GM19463 (cell line): ENCODE measurements around the gene PBX4.
"Not testable (repeated sequence)": the region's sequence is repeated elsewhere in the genome, so short reads cannot be mapped to it uniquely, and the experiment has no call there.

ENCODE experiments used
- ATAC-seq: cut with Tn5 transposase; IDR thresholded peaks from one replicate; pipeline ENCODE4 v1.9.1; 2021; ENCODE audit warnings: mild to moderate bottlenecking, moderate library complexity; ENCODE audit not compliant: unreplicated experiment

Gene PBX4

DNA sequence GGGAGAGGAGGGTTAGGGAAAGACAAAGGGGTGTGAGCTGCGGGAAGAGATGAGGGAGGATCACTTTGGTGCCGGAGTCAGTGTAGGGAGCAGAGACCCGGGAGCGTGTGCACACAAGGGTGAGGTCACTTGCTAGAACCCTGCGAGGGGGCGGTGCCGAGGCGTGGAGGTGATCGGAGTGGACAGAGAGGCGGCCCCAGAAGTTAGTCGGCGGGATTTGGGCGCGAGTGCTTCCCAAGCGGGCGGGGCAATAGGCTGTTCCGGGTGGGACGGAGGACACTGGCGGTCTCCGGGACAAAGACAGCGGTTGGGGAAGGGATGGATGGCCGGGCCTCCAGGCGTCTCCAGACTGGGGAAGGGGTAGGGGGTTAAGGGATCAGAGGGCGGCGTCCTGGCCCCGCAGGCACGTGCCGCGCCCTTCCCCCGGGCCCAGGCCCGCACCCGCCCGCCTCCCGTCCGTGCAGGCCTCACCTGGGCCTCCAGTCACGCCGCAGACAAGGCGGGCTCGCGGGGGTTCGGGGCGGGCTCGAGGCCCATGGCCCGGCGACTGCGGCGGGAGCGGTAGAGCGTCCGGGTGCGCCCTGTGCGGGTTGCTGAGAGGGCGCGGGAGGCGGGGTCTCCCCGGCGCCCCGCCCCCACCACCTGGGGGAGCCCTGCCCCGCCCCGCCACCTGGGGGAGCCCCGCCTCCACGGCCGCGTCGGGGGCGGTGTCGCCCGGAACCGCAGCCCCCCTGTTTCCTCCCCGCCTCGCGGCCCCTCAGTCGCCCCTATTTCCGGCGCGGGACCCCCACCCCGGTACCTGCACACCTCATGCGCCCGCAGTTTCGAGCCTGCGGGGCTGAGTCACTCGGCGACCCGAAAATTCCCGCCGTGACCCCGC is 9.4 kb upstream of the PBX4 start, which contains the start of gene LPAR2:
LPAR2 (minus strand) TSS at position 600 of the 880 bp plus-strand sequence. CDS start 945 bp downstream, outside the sequence.
- peak; percentile 60 for ATAC-seq

GRCh38 chr19:19626516-19627472 is 8.3 kb upstream of the PBX4 start:
- no peak for ATAC-seq

- ATAC-seq = no peak
These were observed 5.6 kb upstream of the PBX4 start for GRCh38 chr19:19624032-19624570.

DNA sequence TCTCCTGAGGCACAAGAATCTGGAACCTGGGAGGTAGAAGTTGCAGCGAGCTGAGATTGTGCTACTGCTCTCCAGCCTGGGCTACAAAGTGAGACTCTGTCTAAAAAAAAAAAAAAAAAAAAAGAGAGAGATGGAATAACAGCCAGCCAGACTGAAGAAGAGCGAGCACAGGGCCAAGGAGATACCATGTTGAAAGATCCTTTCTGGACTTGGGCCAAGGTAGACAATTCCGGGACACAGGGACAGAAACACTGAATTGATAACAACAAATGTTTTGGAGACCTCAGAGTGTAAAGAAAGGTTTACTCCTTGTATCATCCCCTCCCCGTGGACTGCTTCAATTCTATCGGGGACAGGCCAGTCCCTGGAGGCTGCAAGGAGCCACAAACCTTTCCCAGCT is 4.9 kb upstream of the PBX4 start:
- ATAC-seq = no peak

DNA sequence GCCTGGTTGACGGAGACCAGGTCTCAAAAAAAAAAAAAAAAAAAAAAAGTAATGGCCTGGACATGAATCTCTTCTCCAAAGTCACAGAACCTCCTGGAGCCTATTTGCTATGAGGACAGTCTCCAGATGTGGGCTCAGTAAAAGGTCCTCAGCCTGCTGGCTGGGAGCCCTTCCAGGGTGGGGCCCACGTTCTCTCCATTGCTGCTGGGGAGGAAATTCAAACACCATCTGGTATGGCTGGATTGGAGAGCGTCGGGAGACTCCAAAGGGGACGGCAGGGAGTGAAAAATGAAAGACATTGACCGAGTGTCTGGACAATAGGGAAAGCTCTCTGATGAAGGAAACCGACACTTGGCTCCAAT is 1.3 kb upstream of the PBX4 start:
- ATAC-seq = no peak

DNA sequence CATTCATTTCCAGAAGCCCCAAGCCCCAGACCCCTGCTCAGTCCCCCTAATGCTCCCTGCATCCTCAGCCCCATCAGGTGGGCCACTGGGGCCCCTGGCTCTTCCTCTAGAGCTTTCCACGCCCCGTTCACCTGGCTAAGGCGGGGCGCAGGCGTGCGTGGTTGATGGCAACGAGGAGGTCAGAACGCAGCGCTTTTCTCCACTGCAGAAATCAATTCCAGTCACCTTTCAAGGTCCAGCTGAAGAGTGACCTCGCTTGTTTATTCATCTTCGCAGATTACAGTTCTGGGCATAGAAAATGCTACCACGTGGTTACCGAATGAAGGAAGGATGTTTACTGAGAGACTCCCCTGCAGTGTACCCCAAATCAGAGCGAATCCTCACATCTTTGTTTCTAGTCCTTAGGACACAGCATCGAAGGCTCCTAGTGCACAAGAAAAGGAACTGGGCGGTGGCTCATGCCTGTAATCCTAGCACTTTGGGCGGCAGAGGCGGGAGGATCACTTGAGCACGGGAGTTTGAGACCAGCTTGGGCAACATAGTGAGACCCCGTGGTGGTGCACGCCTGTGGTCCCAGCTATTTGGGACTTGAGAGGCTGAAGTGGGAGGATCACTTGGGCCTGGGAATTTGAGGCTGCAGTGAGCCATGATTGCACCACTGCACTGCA is 828 bp upstream of the PBX4 start:
- no peak for ATAC-seq

- ATAC-seq = no peak
These were observed 3.4 kb downstream of the PBX4 start for GRCh38 chr19:19615086-19615485.

- no peak for ATAC-seq
These were observed 5.0 kb downstream of the PBX4 start for GRCh38 chr19:19613506-19613905.

DNA sequence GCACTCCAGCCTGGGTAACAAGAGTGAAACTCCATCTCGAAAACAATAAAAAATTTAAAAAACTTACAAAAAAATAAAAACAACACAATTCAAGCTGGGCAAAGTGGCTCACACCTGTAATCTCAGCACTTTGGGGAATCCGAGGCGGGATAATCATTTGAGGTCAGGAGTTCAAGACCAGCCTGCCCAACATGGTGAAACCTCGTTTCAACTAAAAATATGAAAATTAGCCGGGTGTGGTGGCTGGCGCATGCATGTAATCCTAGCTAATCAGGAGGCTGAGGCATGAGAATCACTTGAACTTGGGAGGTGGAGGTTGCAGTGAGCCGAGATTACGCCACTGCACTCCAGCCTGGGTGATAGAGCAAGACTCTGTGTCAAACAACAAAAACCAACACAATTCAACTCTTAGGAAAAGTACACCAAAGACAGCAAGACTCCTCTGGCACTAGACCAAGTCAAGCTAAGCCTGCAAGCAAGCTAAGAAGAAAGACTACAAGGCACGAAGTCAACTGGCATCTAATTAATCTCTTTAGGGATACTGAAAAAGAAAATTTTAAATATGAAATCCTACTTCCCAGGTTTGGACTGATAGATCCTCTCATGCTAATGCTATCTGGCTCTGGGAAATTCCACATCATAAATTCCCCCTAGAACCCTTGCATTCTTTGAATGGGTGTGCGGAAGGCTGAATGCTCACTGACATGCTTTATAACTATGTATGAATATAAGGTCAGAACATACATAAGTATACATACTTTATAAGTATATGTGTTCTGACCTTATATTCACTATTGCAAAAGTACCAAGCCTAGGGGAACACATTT is 7.9 kb downstream of the PBX4 start:
- ATAC-seq = no peak

DNA sequence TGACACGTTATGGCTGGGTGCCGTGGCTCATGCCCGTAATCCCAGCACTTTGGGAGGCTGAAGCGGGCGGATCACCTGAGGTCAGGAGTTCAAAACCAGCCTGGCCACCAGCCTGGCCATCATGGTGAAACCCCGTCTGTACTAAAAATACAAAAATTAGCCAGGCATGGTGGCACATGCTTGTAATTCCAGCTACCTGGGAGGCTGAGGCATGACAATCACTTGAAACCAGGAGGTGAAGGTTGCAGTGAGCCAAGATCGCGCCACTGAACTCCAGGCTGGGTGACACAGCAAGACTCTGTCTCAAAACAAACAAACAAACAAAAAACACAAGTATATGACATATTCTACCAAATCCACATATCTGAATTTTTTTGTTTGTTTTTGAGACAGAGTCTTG is 11.8 kb downstream of the PBX4 start:
- ATAC-seq = not testable (repeated sequence)

DNA sequence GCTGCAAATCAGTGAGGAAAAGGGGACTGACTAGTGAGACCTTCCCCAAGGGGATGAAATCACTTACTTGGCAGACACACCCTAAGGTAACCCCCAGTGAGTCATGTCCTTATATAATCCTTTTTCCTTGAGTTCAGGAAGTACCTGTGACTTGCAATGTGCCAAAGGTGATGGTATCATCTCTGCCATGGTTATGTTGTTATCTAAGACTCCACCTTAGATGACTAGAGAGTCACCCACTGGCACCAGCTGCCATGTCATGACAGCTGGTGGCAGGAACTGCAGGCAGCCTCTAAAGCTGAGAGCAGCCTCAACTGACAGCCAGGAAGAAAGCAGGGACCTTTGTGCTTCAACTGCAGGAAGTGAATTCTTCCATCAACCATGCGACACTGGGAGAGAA is 12.5 kb downstream of the PBX4 start:
- ATAC-seq = peak; percentile 69

DNA sequence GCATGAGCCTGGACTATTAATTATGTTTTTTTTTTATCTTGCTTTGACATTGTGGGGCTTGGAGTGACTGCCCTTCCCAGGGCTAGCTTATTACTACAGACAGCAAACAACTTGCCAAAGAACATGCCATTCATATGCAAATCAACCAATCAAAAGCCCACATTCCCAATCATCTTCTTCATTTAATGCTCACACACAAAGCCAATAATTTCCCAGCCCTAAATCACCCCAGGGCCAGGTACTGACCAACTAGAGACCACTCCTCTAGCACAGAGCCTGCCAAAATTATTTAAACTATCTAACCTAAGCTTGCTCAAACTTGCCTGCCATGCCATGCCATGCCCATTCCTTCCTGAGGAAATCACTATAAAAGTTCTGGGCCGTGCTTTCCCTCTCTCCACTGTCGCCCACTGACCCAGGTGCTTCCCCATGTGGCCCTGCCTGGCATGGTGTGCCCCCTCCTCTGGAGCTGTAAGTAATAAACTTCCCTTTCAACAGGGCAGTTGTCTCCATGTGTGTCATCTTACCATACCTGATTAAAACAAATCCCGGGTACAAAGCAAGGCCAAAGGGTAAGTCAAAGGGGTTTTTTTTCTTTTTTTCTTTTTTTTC is 15.7 kb downstream of the PBX4 start:
- ATAC-seq = no peak

DNA sequence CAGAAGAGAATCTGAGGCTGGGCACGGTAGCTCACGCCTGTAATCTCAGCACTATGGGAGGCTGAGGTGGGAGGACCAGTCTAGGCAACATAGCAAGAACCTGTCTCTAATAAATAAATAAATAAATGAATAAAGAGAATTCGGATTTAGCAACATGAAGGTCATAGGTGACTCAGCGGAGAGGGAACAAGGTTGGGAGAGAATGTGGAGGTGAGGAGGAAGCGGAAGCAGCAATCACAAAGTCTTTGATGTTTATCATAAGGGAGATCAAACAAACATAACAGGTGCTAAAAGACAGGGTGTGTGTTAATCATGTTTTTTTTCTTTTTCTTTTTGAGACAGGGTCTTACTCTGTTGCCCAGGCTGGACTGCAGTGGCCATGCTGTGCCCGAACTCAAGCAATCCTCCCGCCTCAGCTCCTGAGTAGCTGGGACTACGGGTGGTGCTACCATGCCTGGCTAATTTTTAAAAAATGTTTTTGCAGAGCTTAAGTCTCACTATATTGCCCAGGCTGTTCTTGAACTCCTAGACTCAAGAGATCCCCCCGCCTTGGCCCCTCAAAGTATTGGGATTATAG is 16.3 kb downstream of the PBX4 start:
- no peak for ATAC-seq

- ATAC-seq = no peak
These were observed 17.6 kb downstream of the PBX4 start for GRCh38 chr19:19600793-19601330.

GRCh38 chr19:19598728-19599451 is 19.6 kb downstream of the PBX4 start:
- ATAC-seq = not testable (repeated sequence)

DNA sequence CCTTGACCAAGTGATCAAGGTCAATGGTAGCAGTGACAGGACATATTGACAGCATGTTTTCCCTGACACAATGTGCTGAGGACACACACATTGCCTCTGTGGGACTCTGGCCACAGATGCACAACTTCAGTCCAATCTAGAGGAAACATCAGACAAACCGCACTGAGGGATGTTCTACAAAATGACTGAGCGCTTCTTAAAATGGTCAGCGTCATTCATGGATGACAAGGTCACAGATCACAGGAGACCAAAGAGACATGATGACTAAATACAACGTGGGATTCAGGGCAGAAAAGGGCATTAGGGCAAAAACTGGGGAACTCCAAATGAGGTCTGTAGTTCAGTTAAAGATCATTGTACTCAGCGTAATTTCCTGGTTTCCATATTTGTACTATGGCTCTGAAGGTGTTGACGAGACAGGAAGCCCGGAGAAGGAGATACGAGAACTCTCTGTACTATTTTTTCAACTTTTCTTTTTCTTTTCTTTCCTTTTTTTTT is 20.6 kb downstream of the PBX4 start:
- ATAC-seq = peak; percentile 76

- no peak for ATAC-seq
These were observed 23.3 kb downstream of the PBX4 start for GRCh38 chr19:19595171-19595701.

DNA sequence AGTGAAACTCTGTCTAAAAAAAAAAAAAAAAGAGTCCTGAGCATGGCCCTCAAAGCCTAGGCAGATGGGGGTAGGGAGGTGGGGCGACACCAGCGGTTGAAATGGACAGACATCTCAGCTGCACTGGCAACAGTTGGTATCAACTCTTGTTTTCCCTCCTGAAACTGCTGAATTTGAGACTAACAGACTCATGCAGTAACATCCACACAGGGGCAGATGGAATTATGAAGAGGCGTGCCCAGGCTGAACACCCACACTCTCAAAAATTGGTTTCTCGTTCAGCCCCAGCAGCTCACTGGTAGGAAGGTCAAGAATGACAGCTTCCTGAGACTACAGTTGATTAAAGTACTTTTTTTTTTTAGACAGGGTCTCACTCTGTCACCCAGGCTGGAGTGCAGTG is 24.1 kb downstream of the PBX4 start:
- ATAC-seq = no peak
